ENCODE results near the gene NUP210L. TPM values are rescaled to one million over a fixed set of nuclear protein-coding genes. Genes with fewer than 3 reads are reported as not detected.

Gene NUP210L
- total and polyA plus RNA-seq, 2 of the 13 experiments (the other 11 are each of a cell fraction or from before 2014, with no cell fraction given) = not detected

GRCh38 chr1:153973525-153973924, 181.3 kb downstream of the NUP210L start:
- no peak overlapping the region for H3K27ac ChIP-seq (ENCODE audit: extremely low read length, insufficient read depth, low read length)
- FAIRE-seq (no peak), DNase-seq (ENCODE audit: low spot score) (no peak), ATAC-seq (no peak)
- no TSS peak for BruUV-seq (replicated peaks)
- no peak overlapping the region for H3K9ac ChIP-seq (ENCODE audit: insufficient read depth, low read depth, low read length)
- H4K20me1 ChIP-seq (ENCODE audit: insufficient read depth, low read length) = no peaks in the 10 kb centered on the region
- H3K36me3 ChIP-seq (replicated peaks in 1 of 2; ENCODE audit: control insufficient read depth in 1 of 2, insufficient read depth in 2 of 2, low read length in 2 of 2) = peaks cover 1 to 19% of the 10 kb centered on the region in 2 experiments; a peak in 4 of 5 replicates
- H3K4me1 ChIP-seq (ENCODE audit: insufficient read depth, low read length) = peaks cover 25% of the 10 kb centered on the region
- no peak overlapping the region for H2AFZ ChIP-seq (ENCODE audit: low read length)
- WGBS (ENCODE audit: low lambda C conversion rate) = 92% methylated on average over 7 of the region's 7 CpGs
- in situ Hi-C loops (cut with HindIII; ENCODE audit: extremely low pct_ligation_motif_present, low pct_unique_long_range_greater_than_20kb) (no loop called here), intact Hi-C loops (cut with micrococcal nuclease; ENCODE audit: unreplicated experiment) (no loop called here)
- H3K79me2 ChIP-seq (ENCODE audit: insufficient read depth, low read length) = peaks cover 16% of the 10 kb centered on the region
- ChIA-PET CTCF (ENCODE audit: low intra/inter-chr PET ratio, low total read pairs) (no interaction called here), POLR2A (interaction anchor here (1.5 kb wide), 1 partner anchor 10 kb away, joined by 5 read pairs; the partner anchor contains the start of gene SLC39A1)
- H3K9me3 ChIP-seq (ENCODE audit: low read length) = no peaks in the 10 kb centered on the region
- TF ChIP-seq POLR2G (IDR thresholded peaks at IDR 0.05; ENCODE audit: low read depth, low read length) (peak; percentile 47; the same call in 1 of the 2 replicates), REPIN1 (CRISPR knock-in tag; IDR thresholded peaks at IDR 0.05; ENCODE audit: borderline replicate concordance, low read depth) (no peak), SSRP1 (CRISPR knock-in tag; IDR thresholded peaks at IDR 0.05) (no peak), POLR2AphosphoS5 (IDR thresholded peaks at IDR 0.05; ENCODE audit: low read depth, low read length) (peak; percentile 44; the same call in 1 of the 2 replicates), CEBPB (IDR thresholded peaks at IDR 0.05; ENCODE audit: borderline replicate concordance, low read depth, low read length) (no peak), AHR (CRISPR knock-in tag; IDR thresholded peaks at IDR 0.05) (no peak), RBM22 (optimal IDR thresholded peaks at IDR 0.05; ENCODE audit: low read length) (peak; percentile 75), ETS1 (CRISPR knock-in tag; IDR thresholded peaks at IDR 0.05) (no peak), ZNF160 (CRISPR knock-in tag; IDR thresholded peaks at IDR 0.05) (no peak)
- no peak overlapping the region for H3K4me3 ChIP-seq (replicated peaks in 1 of 3; ENCODE audit: insufficient read depth in 1 of 3, low read depth in 2 of 3, low read length in 3 of 3)
- no peaks in the 10 kb centered on the region for H3K27me3 ChIP-seq (ENCODE audit: control insufficient read depth in 1 of 2, insufficient read depth in 2 of 2, low read length in 2 of 2)
- H3K4me2 ChIP-seq (ENCODE audit: low read depth, low read length) = no peak overlapping the region

Measured in HepG2 (cell line).